RPMI8226 (cell line): ENCODE results near the gene VAC14.

Experiments
- DNase-seq: peaks from one replicate; pipeline ENCODE4 v3.0.0-alpha.2; 2015

VAC14 gene

DNA sequence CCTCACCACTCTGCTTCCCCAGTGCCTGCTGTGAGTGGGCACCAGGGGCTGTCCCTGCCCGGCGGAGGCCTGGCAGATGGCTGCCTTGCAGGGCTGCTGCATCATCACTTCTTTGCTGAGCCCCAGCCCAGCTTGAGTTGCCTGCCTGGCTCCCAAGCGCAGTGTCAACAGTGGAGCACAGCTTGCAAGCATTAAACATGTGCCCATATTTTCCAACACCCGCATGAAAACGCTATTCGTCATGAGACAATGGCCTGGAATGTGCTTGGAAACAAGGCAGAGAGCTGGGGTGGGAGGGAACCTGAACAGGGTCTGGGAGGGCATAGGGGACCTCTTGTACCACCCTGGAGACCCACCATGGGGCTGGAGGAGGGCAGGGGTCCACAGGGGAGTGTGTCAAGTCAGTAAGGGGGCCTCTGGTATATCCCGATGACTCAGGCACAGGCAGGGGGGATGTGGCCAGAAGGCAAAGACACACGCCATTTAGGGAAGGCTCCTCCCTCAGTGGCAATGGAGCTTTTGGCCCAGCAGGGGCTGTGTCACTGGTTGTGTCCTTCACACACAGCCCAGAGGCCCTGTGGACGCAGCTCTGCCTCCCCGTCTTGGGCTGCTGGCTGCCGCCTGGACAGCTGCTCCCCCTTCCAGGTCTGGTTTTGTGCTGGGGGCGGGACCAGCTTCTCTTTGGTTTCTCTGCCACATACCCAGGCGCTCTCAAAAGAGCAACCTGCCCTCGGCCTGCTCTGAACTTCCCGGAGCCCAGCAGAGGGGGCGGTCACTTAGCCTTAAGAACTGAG lies 97.7 kb downstream of the VAC14 start:
- DNase-seq = no peak

GRCh38 chr16:70702624-70703023 lies 98.3 kb downstream of the VAC14 start:
- no peak for DNase-seq

GRCh38 chr16:70701998-70702397 lies 99.0 kb downstream of the VAC14 start:
- DNase-seq = no peak

GRCh38 chr16:70701596-70701995 lies 99.4 kb downstream of the VAC14 start:
- DNase-seq = no peak

DNA sequence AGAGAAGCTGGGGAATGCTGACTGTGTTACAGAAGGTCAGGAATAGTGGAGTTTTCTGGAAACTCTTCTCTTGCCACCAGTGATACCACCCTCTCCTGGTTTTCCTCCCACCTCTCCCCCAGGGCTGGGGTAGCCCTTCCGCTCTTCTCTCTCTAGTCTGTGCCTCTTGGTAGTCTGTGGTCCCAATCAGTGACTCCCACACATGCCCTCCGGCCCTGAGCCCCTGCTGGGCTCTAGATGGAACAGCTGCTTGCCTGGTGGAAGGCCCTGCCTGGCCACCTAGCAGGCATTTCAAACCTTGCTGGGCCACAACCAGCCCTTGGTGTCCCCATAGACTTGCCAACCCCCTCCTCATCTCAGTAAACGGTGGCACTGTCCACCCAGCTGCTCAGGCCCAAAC lies 99.9 kb downstream of the VAC14 start:
- no peak for DNase-seq

- no peak for DNase-seq
Observed at GRCh38 chr16:70700101-70701020, 100.6 kb downstream of the VAC14 start.

DNA sequence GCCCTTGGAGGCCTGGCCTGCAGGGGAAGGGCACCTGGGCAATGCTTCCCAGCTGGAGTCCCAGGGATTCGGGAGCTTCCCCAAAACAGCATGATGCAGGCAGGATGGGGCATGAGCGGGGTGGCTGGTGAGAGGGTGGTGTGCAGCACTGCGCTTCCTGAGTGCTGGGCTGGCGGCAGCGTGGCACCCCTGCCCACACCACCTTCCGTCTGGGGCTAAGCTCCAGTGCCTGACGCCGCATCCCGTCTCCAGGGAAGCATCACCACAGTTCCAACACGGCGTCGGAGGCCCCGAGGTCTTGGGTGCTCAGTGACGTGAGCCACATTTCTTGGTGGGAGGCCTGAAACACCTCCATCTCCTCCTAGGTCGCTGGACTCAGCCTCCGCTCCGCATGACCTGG lies 101.3 kb downstream of the VAC14 start:
- no peak for DNase-seq

DNA sequence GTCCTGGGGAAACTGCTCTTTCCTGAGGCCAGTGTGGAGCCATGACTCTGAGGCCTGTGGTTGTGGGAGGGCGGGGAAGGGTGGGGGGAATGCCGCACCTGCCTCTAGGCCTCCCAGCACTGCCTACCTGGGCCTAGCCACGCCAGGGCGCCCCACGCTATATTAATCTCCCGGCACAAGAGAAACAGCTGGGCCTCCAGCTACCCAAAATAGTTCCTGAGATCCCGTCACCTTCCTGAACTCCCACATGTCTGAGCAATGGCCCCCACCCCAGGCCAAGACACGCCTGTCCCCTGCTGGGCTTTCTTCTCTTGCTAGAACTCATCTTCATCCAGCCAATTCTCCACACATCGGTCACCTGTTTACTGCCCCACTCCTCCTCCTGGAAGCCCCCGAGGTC lies 102.1 kb downstream of the VAC14 start:
- no peak for DNase-seq

GRCh38 chr16:70697594-70698170 lies 103.3 kb downstream of the VAC14 start:
- no peak for DNase-seq

GRCh38 chr16:70696952-70697593 lies 103.9 kb downstream of the VAC14 start:
- DNase-seq = no peak

GRCh38 chr16:70696355-70696754 lies 104.6 kb downstream of the VAC14 start:
- DNase-seq = no peak

DNA sequence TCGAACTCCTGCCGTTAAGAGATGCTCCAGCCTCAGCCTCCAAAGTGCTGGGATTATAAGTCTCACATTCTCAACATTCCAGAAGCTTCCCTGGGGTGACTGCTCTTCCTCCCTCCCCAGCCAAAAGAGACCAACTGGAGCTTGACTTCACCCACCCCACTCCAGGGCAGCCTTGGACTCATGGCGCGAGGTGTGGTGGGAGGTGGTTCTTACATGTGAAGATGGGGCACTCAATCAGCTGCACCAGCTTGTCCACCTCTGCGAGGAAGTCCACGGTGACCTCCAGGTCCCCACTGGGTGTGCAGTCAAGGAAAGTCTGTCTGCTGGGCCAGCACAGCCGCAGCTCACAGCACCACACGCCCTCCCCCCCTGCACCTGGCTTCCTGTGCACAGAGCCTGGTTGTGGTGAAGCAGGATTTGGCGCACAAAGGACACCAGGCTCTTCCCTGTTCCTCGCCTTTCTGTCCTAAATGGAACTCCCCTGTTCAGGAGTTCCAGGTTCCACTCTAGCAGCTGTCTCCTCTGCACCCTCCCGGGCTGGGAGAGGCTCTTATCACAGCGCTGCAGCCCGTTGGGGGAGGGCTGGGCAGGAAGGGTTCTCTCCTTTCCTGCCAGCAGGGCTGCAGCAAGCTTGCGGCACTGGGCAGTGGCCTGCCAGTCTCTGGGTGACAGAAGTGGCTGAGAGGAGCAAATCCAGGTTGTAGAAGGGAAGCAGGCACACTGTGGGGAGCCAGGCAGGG lies 105.5 kb downstream of the VAC14 start:
- peak; percentile 36 for DNase-seq

DNA sequence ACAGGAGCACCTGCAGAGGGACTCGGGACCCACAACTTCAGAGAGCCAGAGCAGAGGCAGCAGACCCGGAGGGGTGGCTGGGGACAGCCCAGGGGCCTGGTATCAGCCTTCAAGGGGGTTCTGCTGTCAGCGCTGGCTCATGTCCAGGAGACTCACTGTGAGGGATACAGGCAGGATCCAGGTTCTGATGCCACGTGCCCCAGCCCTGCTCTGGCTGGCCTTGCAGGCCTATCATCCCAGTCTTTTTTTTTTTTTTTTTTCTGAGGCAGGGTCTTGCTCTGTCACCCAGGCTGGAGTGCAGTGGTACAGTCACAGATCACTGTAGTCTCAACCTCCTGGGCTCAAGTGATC lies 106.1 kb downstream of the VAC14 start:
- DNase-seq = no peak

GRCh38 chr16:70694088-70694867 lies 106.7 kb downstream of the VAC14 start:
- DNase-seq = no peak

- no peak for DNase-seq
Observed at GRCh38 chr16:70692873-70693671, 107.9 kb downstream of the VAC14 start.

DNA sequence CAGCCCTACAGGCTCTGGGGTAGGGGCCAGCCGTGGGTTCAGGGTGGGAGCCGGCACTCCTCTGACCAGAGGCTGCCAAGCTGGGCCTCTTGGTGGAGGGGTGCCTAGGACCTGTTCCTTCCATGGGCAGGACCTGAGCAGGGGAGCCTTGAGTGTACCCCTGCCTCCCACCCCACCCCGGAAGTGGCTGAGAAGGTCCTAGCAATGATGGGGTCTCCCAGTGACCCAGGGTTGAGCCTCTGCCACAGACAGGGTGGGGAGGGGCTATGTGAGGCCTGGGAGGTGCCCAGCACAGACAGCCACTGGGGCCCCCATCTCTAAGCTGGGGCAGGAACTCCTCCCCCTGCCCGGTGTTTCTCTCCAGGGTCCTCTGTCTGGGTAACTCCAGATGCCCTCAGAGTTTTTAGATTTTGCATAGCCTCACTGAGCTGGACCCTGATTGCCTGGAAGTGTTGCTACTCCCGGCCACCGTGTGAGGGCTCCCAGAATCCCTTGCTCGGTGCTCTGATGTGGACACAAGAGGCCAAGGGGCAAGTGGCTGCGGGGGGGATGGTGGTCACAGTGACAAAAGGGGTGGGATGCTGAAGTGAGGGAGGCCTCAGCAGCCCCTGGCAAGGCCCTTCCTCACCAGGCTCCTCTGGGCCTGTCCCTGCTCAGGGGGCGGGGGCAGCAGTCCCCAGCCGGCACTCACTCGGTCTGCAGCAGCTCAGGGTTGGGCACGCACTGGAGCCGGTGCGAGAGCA lies 108.7 kb downstream of the VAC14 start:
- DNase-seq = no peak

GRCh38 chr16:70691223-70692129 lies 109.5 kb downstream of the VAC14 start:
- no peak for DNase-seq

GRCh38 chr16:70689970-70690891 lies 110.7 kb downstream of the VAC14 start:
- no peak for DNase-seq
